Eye (tissue), 1 donor: ENCODE data around the gene PHETA2.
A peak's percentile ranks its signal among the peaks of the same experiment; 100 is the strongest.

Experiments
- DNase-seq: peaks from one replicate; pipeline ENCODE4 v3.0.0-alpha.2; 2015

The PHETA2 gene, protein sequence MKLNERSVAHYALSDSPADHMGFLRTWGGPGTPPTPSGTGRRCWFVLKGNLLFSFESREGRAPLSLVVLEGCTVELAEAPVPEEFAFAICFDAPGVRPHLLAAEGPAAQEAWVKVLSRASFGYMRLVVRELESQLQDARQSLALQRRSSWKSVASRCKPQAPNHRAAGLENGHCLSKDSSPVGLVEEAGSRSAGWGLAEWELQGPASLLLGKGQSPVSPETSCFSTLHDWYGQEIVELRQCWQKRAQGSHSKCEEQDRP

DNA sequence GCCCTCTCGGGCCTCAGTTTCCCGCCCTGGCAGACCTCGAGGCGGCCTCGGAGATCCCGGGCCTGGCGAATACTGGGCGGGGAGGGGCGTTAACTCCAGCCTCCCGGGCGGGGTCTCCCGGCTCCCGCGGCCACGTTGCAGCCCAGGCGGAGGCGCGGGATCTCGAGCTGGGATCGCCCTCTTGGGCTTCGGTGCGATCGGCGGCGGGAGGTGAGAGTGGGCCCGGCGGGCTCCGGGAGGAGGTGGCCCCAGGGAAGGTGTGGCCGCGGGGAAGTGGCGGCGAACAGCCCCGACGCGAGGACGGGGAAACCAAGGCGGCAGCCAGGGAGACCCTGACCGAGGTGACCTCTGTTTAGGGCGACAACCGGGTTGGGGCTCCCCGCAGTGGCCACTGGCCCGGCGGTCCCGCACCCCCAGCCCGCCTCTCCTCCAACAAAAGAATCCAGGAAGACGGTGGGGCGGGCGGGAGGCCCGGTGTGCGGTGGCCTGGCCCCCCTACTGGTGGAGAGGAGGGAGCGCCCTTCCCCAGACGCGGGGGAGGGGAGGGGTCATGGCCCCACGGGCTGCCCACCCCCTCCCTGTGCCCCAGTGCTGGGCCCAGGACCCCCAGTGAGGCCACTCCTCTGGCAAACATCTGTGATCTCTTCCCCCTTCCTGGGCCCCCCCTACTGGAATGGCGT is at the start of gene PHETA2:
Gene PHETA2, plus strand, starts transcription at position 117 of the 680 bp plus-strand sequence. CDS start 3,046 bp downstream, outside the sequence.
- DNase-seq: peak; percentile 72

DNA sequence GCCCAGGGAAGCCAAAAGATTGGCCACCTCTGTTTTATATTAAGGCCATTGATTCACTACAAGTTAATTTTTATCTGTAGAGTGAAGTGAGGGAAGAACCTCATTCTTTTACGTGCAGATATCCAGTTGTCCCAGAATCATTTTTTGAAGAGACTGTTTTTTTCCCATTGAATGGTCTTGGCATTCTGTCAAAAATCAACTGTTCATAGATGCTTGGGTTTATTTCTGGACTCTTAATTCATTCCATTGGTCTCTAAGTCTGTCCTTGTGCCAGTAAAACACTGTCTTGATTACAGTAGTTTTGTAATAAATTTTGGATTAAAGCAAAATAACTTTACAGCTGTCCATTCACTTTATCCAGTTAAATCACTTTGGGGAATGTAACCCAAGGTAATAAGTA is 48.6 kb upstream of the PHETA2 start:
- no peak for DNase-seq

DNA sequence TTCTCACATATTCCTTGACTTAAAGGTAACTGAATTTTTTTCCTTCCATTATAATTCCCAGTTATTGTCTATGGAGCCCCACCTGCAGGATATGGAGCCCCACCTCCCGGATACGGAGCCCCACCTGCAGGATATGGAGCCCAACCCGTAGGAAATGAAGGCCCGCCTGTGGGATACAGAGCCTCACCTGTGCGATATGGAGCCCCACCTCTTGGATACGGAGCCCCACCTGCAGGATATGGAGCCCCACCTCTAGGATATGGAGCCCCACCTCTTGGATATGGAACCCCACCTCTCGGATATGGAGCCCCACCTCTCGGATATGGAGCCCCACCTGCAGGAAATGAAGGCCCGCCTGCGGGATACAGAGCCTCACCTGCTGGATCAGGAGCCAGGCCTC is 47.3 kb upstream of the PHETA2 start:
- DNase-seq: no peak

DNA sequence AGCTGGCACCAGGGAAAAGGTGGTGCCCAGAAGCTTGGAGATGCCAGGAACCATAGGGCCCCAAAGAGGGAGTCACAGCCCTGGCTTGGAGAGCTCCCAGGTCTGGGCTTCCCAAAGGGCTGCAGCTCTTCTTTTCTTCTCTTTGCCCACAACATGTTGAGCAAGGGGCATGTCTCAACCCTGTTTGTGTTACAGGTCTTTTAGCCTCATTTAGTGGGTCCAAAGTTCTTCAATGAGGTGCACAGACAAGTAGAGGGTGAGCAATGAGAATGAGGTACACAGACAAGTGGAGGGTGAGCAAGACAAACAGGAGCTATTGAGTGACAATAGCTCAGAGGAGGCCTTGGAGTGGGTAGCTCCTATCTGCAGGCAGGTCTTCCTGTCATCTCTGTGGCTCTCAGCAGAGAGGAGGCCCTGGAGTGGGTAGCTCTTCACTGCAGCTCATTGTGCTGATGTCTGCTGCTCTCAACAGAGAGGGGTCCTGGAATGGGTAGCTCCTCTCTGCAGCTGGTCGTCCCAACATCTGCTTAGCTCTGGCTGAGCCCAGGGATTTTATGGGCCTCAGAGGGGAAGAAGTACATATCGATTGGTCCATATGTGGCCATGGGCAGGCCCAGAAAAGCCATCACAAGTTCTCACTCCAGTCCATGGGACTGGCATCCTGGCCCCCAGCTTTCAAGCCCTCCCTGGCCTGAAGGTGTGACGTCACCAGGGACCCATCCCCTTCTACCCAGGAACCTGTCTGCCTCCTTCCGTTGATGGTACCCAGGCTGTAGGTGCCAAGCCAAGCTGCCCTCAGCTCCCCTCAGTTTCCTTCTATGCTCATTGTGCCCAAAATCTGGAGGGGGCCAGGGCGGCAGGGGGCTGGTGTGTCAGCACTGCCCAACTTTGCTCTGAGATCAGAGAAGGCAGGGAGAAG is 40.5 kb upstream of the PHETA2 start:
- DNase-seq: no peak

DNA sequence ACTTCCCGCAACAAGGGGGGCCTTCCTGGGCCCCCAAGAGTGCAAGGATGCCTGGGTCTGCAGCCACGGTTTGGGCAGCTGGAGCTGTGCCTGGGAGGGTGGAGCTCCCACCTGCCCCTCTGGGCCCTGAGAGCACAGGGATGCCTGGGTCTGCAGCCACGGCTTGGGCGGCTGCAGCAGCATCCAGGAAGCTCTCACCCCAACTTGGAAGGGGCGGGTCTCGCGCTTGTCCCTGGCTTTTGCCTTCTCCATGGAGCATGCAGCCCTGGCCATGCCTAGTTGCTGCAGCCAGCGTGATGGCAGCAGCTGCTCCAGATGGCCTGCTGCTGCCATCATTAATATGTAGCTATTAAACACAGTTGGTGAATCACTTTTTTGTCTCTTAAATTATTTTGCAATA is 38.8 kb upstream of the PHETA2 start:
- no peak for DNase-seq

DNA sequence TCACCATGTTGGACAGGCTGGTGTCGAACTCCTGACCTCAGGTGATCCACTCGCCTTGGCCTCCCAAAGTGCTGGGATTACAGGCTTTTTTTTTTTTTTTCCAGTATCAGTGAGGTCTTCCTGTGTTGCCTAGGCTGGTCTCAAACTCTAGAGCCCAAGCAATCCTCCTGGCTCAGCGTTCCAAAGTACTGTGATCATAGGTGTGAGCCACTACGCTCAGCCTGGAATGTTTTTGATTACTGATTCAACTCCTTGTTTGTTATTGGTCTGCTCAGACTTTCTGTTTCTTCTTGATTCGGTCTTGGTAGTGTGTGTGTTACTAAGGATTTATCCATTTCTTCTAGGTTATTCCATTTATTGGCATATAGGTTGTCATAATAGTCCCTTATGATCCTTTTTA is 34.8 kb upstream of the PHETA2 start:
- DNase-seq: no peak

DNA sequence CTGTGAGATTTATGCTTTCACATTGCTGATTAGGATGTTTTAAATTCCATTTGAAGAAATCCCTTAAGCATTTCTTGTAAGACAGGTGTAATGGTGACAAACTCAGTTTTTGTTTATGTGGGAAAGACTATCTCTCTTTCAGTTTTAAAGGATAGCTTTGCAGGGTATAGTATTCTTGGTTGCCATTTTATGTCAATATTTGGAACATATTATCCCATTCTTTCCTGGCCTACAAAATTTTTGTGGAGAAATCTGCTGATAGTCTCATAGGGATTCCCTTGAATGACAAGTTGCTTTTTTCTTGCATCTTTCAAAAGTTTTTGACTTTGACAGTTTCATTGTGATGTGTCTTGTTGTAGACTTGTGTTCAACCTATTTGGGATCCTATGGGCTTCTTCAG is 32.3 kb upstream of the PHETA2 start:
- no peak for DNase-seq

DNA sequence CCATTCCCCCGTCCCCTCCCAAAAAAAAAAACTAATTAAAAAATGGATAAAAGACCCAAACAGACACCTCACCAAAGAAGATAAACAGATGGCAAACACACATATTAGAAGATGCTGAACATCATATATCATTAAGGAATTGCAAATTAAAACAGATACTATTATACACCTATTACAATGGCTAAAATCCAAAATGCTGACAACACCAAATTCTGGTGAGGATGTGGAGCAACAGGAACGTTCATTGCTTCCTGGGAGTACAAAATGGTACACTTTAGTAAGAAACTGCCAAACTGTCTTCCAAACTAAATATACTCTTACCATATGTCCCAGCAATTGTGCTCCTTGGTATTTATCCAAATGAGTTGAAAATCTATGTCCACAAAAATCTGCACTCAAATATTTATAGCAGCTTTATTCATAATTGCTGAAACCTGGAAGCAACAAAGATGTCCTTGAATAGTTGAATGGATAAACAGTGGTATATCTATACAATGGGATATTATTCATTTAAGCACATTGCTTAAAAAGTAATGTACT is 23.3 kb upstream of the PHETA2 start:
- no peak for DNase-seq

DNA sequence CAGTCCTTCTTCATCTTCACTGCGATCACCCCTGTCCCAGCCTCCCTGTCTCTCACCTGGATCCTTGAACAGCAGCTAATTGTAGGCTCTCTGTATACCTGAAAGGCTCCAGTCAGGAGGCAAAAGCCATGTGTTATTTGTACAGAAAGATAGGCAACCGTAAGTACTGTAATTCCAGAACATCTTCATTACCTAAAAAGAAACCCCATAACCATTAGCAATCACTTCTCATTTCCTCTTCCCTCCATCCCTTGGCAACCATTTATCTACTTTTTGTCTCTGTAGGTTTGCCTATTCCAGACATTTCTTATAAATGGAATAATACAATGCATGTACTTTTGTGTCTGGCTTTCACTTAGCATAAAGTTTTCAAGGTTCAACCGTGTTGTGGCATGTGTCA is 21.3 kb upstream of the PHETA2 start:
- no peak for DNase-seq

DNA sequence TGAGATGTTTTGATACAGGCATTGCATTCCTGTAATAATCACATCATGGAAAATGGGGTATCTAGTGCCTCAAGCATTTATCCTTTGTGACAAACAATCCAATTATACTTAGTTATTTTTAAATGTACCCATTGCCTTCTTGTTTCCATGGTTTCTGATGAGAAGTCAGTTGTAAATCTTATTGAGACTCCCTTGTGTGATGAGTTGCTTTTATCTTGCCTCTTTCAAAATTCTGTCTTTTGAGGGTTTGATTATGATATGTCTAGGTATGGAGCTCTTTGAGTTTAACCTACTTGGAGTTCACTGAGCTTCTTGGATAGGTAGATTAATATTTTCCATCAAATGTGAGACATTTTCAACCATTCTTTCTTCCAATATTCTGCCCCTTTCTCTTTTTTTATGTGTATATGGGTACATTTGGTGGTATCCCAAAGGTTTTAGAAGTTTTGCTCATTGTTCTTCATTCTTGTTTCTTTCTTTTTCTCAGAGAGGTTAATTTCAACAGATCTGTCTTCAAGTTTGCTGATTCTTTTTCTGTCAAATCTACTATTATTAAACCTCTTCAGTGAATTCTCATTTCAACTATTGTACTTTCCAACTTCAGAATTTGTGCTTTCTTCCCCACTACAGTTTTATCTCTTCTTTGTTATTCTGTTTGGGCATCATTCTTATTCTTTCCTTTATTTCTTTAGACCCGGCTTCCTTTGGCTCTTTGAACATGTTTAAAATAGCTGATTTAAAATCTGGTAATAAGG is 17.1 kb upstream of the PHETA2 start:
- no peak for DNase-seq

DNA sequence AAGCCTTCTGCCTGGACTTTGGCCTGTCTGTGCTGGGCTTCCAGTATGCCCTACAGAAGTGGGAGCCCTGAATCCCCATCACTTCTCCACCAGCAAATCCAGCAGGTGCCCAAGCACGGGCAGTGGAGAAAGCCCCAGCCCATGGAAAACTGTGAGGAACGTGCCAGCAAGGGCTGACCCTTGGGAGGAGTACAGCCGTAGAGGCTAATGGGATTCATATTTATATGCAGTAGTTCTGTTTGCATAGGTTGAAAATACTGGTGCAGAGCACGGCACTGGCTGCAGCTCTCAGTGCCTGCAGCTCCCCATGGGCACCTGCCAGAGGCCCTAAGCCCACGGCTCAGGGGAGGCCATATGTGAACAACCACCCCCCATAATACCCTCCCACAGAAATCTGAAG is 13.6 kb upstream of the PHETA2 start:
- DNase-seq: no peak

DNA sequence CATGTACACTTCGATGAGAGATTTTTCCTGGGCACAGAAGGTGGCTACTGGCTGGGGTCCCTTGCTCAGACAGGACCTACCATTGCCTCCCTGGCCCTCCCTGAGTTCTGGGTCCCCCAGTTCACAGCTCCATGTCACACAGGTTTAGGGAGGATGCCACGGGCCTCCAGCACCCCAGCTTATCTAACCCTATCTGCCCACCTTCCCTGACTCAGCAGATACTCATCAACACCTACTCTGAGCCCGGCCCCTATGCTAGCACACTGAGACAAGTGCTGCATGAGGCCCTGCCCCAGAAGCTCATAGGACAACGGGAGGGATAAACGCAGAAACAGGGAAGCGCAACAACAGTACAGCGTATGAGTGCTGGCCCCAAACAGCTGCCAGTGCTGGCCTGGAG is 13.0 kb upstream of the PHETA2 start:
- no peak for DNase-seq

DNA sequence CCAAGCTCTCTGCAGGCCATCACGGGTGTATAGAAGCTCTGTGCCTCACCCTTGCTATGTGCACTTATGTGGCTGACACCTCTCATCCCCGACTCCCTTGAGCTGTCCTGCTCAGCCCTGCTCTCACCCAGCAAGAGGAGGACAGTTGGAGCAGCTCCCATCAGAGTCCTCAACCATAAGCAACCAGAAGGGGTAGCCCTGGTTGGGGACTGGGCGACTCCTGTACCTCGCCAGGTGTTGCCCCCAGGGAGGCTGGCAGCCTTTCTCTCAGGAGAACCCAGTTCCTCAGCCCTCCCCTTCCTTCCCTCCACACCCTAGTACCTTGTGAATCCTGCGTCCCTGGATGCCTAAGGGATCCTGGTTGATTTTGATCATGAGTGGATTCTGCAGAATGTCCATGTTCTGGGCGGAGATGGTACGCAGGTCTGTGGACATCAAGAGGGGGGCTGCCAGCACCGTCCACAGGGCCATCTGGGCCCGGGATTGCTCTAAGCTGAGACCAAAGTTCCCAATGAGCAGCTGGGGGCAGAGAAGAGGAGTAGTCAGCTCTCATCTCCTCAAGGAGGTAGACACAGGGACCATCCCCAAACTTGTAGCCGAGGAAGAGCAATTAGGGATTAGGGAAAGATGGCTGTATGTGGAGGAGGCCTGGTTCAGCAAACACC is 11.4 kb upstream of the PHETA2 start:
- no peak for DNase-seq

DNA sequence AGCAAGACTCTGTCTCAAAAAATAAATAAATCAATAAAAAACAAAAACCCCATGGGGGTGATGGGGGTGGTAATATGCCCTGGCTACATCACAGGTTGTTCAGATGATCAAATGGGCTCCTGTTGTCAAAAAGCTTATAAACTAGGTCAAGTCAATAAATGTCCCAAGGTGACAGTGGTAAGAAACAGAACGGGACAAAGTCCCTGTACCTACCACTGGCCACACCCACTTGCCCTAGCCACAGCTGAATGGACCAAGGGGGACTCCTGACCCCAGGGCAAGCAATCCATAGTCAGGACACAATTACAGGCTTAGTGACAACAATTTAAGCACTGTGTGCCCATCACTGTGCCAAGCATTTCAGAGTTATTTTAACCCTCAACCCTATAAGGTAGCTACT is 9.4 kb upstream of the PHETA2 start:
- no peak for DNase-seq

DNA sequence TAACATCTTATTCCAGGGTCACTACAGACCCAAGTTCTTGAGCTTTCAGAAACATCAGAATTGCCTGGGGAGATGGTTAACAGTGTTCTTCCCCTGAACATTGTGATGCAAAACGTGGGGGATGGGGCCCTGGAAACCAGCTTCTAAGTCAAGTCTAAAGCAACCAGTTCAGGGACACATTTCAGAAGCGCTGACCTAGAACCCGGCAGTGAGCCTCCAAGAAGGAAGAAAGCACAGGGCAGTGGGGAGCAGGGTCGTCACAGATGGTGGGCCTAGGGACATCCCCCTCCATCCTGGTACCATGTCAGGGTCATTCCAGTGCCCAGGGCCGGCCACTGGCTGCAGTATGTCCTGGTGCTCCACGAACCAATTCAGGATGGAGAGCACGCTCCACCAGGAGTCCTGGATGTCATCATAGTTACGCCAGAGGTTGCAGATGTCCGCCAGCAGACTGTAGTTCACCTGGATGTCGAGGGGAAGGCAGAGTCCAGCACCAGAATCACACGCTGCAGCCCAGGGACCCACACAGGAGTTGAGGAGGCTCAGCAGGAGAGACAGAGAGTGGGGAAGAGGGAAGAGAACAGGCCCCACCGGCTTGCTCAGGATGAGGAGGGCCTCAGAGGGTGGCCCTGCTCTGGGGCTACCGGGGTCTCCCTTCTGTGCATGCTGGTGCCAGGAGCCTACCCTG is 8.5 kb upstream of the PHETA2 start:
- DNase-seq: no peak

DNA sequence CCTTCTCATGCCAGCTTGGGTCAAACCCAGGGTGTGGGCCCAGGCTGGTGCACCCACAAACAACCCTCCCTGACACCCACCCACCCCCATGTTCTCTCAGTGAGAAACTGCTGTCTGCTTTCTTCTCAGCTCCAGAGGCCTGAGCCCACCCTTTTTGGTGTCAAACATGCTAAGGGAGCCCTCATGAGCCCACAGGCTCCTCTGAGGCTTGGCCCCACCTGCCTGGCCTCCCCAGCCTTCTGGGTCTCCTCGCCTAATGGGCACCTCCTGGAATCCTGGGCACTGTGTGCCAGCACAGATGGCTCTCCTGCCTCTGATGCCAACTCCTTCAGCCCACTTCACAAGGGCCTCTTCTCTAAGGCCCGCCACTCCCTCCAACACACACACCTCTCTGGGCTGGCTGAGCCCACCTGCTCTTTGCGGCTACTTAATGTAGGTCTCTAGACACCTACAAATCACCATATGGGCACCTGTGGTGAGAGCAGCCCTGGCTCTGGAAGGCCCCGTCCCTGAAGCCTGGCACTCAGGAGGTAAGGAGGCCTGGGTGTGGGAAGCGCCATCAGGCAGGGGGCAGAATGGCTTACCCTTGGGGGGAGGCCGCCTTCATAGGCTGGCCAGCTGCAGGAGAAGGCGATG is 7.8 kb upstream of the PHETA2 start:
- no peak for DNase-seq

DNA sequence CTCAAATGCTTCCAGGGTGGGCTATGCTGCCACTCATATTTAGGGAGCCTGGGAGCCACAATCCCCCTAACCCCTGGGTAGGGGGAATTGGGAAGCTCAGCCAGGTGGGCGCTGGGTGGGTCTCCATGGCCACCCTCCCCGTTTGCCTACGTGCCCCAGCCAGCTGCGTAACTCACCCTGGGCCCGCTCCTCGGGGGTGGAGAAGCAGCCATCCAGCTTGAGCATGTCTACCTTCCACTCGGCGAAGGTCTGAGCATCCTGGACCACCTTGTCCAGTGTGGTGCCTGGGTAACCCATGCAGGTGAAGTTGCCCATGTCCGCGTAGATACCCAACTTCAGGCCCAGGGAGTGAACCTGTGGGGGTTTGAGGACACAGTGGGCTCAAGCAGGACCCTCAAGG is 7.1 kb upstream of the PHETA2 start:
- DNase-seq: no peak

DNA sequence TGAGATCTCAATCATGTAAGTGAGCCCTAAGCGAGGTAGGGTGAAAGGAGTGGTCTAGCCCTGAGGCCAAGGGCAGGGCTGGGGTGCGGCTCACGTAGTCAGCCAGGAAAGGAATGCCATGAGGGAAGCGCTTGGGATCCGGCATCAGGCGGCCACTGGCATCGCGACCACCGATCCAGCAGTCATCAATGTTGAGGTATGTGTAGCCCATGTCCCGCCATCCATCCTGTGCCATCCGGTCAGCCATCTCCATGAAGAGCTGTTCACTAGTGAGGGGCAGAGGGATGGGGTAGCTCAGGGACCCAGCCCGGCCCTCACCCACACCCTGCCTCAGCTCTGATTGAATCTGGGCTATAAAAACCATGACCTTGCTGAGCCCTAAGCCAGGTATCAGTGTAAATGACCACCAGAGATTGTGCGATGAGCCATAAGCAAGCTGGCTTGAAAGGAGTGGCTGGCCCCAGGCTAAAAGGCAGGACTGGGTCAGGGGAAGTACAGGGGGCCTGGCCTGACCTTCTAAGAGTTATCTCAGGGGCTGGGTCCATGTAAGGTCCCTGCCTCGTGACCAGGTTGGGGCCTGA is 6.3 kb upstream of the PHETA2 start:
- no peak for DNase-seq

DNA sequence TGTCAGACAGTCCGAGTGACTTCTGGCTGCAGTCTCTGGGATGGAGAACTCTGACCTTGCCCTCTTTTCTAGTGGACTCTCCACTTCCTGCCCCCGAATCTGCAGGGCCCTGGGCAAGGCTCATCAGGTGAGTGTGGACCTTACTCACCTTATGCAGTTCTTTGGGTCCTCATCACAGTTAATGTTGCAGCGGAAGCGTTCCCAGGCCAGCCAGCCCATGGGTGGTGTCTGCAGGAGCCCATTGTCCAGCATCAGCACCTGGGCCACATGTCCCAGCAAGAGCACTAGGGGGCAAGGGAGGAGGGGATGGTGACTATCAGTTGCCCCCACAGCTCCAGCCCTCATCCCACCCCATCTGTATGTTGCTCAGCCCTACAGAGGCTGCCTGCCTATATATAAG is 5.8 kb upstream of the PHETA2 start:
- DNase-seq: no peak

DNA sequence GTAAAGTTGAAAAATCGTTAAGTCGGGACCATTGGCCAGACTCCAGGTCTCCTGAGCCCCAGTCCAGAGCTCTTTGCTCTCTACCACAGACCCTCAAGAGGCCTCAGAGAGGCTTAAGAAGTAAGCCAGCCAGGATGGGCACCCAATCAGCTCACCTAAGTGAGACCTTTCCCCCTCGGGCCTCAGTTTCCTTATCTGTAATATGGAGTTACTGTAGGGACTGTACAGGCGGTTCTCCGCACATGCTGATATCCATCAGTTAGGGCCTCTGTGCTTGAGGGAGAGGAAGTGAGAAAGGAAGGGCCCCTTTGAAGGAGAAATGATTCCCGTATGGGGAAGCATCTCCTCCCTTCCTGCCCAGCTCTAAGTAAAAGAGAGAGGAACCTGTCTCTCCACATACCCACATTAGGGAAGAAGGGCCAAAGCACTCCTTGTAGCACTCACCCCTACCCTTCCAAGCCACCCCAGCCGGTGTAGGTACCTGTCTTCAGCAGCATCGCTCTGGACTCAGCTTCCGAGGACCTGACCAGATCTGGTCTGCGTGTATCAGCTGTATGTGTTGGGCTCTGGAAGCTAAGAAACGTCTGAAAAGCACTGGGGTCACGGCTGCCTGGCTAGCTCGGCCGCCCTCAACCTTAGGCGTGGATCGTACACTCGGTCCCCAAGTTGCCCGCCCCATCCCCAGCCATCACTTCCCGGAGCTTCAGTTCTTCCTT is 4.1 kb upstream of the PHETA2 start:
- no peak for DNase-seq
